GM19468 (cell line): Measurements from ENCODE around the gene OVCA2.
"Not testable (repeated sequence)": the region's sequence is repeated elsewhere in the genome, so short reads cannot be mapped to it uniquely, and the experiment has no call there.

Experiments used
- ATAC-seq: cut with Tn5 transposase; IDR thresholded peaks from one replicate; pipeline ENCODE4 v1.9.1; 2021; ENCODE audit warnings: mild to moderate bottlenecking, moderate library complexity, moderate number of reproducible peaks; ENCODE audit not compliant: unreplicated experiment; ENCODE audit errors: extremely low read depth

Gene OVCA2

GRCh38 chr17:2013220-2013993 is 28.4 kb upstream of the OVCA2 start:
- ATAC-seq, result not testable (repeated sequence)

DNA sequence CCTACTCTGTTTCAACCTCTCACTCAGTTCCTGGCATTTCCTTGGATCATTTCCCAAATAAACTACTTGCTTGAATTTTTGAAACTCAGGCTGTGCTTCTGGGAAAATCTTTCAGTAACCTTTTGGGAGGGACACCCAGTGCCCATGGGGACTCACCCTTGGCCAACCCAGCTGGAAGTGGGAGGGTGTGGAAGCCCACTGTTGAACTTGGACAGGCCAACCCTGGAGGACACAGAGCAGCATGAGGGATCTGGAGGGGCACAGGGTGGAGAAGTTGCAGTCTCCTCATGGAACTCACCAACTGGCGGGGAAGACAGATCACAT is 27.9 kb upstream of the OVCA2 start:
- no peak for ATAC-seq

- no peak for ATAC-seq
These were observed 26.5 kb upstream of the OVCA2 start for GRCh38 chr17:2015314-2015713.

GRCh38 chr17:2016494-2016893 is 25.3 kb upstream of the OVCA2 start:
- ATAC-seq, result no peak

- ATAC-seq, result no peak
These were observed 24.4 kb upstream of the OVCA2 start for GRCh38 chr17:2017274-2017941.

DNA sequence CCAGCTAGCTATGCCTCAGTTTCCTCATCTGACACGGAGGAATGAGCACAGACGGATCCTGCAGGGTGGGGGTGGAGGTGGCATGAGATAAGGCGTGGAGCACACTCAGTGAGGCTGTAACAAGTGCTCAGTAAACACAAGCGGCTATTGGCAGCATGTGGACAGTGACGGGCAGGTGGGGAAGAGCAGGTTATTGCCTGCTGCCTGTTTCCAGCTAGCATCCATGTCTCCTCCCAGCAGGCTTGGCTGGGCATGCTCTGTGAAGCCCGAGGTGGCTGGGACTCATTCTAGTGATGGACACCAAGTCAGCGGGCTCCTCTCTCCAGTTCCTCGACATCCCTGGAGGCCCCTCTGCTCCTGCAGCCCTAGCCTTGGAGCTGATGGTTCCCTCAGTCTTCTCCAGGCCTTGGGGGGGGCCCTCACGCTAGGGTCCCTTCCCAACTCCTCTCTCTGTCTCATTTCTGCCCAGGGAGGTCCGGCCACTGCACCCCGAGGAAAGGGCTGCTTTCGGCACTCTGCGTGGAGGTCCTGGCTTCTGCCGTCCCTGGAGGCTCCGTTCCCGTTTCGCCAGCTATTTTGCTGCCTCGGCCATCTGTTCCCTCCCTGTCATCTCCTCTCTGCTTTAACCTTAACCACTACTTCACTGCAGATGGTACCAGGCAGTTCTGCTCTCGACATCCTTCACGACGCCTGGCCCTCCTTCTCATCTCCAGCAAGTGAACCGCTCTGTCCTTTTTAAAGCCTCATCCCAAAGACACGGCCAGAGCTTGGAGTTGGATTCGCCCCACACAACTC is 22.9 kb upstream of the OVCA2 start:
- no peak for ATAC-seq

- no peak for ATAC-seq
These were observed 22.1 kb upstream of the OVCA2 start for GRCh38 chr17:2019723-2020122.

DNA sequence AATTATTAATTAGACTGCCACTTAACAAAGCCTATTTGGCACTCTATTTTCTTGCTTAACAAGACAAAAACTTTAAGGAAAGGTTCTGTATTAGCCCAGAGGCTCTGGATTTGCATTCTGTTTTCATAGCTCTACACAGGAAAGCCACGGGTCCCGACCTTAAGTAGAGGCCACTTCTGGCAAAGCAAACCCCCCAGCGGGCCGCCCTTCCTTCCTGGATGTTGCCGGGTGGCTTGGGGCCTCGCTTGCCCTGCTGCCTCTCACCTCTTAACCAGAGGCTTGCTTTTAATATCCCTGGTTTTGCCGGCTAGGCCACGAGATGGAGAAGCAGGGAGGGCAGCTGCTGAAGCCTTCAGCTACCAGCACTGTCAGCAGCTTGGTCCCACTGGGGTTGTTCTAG is 21.1 kb upstream of the OVCA2 start:
- ATAC-seq, result no peak

DNA sequence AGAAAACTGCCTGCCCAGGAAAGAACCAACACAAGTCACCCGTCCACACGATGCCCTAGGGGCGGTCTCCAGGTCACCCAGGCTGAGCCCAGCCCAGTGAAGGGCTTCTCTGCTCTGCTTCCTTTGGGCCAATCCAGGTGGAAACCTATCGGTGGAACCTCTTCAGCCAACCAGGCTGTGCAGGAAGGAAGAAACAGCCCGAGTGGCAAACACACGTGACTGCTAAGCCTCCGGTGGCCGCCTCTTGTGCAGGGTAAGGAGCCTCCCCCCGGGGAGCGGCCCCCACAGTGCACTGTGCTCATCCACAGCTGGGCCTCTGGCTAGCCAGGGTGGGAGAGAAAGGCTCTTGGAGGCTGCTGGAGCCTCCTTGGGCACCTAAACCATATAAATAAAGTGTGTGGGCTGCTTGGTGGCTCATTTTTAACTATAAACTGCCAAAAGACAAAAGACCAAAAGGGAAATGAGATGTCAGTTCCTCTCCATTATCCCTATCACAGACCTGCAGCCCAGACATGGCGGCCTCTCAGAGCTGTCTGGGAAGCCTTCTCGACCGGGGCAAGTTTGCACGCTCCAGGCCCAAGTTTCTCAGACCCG is 19.1 kb upstream of the OVCA2 start:
- ATAC-seq, result no peak

GRCh38 chr17:2023256-2023655 is 18.6 kb upstream of the OVCA2 start:
- ATAC-seq, result no peak

DNA sequence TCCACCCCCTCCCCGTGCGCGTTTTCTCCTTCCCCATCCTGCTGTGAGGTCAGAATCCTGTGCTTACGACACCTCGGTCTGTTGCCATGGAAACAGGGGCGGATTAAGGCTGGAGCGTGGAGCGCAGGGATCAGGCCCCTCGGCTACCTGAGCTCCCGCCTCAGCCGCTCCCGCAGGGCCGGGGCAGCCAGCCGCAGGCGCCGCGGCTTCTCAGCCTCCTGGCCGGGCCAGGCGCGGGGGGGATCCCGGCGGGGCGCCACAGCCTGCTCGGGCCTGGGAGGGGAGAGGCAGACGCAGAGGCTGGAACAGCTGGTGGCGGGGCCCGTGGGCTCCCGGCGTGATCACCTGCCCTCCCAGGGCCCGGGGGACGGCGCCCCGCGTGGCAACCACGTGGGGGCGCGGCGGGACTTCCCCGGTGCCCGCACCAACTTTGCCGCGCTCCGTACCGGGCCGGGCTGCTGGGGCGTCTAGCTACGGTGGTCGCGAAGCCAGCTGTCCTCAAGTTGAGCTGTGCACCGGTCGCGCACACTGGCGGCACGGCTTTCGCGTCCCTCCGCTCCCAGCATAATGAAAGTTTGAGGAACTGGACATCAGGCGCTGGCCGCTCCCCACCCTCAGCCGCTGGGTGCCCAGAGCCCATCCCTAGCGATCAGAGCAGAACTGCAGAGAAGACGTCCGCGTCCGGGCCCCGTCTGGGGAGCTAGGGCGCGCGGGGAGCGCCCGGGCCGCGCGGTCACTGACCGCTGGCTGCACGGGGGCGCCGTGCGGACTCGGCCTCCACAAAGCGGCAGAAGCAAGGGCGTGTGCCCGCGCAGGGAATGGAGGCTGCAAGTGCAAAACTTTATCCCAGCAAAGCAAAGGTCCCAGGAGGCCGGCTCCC is 17.9 kb upstream of the OVCA2 start:
- no peak for ATAC-seq

DNA sequence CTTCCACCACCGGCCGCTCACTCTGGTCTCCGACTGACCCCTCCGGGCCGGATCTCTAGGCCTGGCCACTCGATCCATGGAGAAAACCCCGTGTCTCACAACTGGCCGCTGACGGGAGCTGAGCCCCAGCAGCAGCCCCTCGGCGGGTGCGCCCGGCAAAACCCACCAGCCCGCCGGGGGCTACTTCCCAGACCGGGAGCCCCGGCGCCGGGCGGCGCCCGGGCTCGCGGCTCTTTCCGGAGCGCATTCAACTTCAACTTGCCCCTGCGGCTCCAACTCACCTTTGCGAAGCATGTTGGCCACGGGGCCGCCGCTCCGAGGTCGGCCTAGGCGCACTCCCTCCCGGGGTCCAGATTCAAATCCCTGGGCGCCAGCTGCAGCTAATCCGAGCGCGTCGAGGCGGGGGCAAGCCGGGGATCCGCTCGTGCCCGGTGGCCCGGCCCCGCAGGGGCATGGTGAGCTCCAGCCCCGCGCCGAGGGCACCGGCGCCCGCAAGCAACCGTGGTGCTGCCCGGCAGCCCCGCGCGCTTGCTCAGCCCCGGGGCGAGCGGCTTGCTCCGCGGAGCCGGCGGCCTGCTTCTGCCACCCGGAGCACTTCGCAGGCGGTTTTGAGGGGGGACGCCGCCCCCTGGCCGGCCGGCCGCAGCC is 17.1 kb upstream of the OVCA2 start:
- no peak for ATAC-seq

DNA sequence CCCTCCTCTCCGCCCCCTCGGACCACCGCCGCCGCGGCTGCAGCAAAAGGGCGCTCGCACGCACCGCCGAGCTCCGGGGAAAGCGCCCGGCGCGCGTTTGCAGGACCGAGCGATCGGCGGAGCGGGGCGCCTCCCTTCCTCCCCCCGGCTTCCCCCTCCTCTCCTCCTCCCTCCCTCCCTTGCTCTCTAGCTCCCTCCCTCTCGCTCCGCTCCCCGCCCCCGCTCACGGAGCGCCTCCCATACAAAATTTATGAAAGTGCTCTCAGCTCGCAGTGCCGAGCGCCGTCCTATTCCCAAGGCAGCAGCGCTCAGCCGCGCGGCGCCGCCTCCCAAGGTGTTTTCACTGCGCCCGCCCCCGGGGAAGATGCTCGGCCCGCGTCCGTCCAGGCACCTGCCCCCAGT is 16.6 kb upstream of the OVCA2 start, which contains the start of gene RTN4RL1:
RTN4RL1 (minus strand) TSS at position 115 of the 402 bp plus-strand sequence. CDS start 469 bp downstream, outside the sequence.
- no peak for ATAC-seq

- no peak for ATAC-seq
These were observed 16.1 kb upstream of the OVCA2 start for GRCh38 chr17:2025622-2026309.

DNA sequence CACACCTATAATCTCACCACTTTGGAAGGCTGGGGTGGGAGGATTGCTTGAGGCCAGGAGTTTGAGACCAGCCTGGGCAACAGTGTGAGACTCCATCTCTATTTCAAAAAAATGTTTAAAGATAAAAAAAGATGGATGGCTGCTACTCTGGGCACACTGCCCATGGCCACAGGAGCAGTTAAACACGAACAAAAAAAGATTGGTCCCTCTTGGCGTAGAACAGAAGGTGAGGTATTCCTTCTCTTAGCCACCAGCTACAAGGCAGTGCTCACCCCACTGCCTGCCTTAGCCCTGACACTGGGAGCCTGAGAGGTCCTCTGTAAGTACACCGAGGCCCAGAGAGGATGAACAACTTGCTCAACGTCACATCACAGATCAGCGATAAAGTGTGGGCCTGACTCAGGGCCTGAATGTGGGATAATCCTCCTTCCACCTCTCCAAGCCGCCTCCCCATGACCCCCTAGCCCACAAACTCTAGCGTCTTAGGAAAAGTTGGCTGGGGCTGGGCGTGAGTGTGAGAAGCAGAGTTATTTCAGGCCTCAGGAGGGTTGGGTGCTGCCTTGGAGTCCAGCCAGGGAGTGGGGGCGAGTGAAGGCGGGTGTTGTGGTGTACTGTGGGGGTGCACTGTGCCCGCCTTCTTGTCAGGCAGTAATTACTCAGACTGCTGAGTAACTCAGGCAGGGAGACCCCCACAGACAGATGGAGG is 14.1 kb upstream of the OVCA2 start:
- no peak for ATAC-seq

GRCh38 chr17:2028234-2028614 is 13.6 kb upstream of the OVCA2 start:
- ATAC-seq, result no peak

DNA sequence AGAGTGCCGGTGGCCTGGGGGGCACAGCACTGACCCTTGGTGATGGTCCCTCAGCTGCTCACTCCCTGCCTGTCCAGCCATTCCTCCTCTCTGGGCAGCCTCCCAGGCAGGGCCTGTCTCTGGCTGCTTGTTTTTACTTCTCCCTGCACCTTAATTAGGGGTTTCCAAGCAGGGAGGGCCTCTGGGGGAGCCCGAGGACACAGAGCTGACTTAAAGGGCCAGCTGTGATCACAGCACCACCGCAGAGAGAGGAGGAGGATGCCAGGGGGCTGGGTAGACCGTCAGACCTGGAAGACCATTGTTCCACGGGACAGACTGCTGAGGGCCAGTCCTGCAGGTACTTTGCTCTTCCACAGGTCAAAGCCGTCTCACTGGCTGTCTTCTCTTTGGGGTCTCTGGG is 13.1 kb upstream of the OVCA2 start:
- no peak for ATAC-seq
